Caco-2 (cell line): ENCODE data around the gene EIF4G1. TPM values are rescaled to one million over a fixed set of nuclear protein-coding genes. Genes with fewer than 3 reads are reported as not detected.

Experiments used
- BruUV-seq: library from RNA; stranded (reverse); fragments of 400-500 nt; replicated peaks from 2 replicates; lab custom pipeline; 2021; lab: Mats Ljungman, UMichigan
- CTCF ChIA-PET: fragments of 300-600 bp; sonication (Branson Sonifier 250); formaldehyde crosslinking; loops from one replicate; lab custom pipeline; 2022; ENCODE audit warnings: antibody characterized with exemption; lab: Charles Lee
- POLR2A ChIA-PET: fragments of 300-600 bp; sonication (Branson Sonifier 250); formaldehyde crosslinking; loops from one replicate; lab custom pipeline; 2022; ENCODE audit warnings: antibody characterized with exemption; lab: Charles Lee
- DNase-seq, 2 experiments: peaks; one replicate each; pipeline versions ENCODE4 v3.0.0 to v3.0.0-alpha.2; 2020 to 2022
- H3K27me3 ChIP-seq: replicated peaks from 2 replicates; pipeline ENCODE4 v1.6.0; 2011; ENCODE audit warnings: low read length; ENCODE audit not compliant: control insufficient read depth, insufficient read depth
- H3K36me3 ChIP-seq: 2 replicates; pipeline ENCODE4 v1.5.1; 2011; ENCODE audit warnings: low read length; ENCODE audit not compliant: control insufficient read depth, insufficient read depth
- H3K4me1 ChIP-seq: fragments of 250-450 bp; sonication (Bioruptor Pico); 2 replicates; pipeline ENCODE4 v1.5.1; 2020; ENCODE audit warnings: mild to moderate bottlenecking
- H3K4me3 ChIP-seq: 2 replicates; pipeline ENCODE4 v1.5.1; 2011; ENCODE audit warnings: low read depth, mild to moderate bottlenecking, control low read depth, low read length
- H3K9me3 ChIP-seq: fragments of 250-450 bp; sonication (Bioruptor Pico); 2 replicates; pipeline ENCODE4 v1.5.1; 2020; ENCODE audit warnings: mild to moderate bottlenecking, moderate library complexity
- H3K27ac Mint-ChIP-seq: one replicate; pipeline ENCODE4 v1.8.0; 2022; ENCODE audit warnings: mixed read lengths; ENCODE audit not compliant: unreplicated experiment
- H3K27me3 Mint-ChIP-seq: one replicate; pipeline ENCODE4 v1.8.0; 2022; ENCODE audit warnings: mixed read lengths; ENCODE audit not compliant: insufficient read depth, unreplicated experiment
- H3K36me3 Mint-ChIP-seq: one replicate; pipeline ENCODE4 v1.8.0; 2022; ENCODE audit warnings: mild to moderate bottlenecking, mixed read lengths; ENCODE audit not compliant: insufficient read depth, unreplicated experiment
- H3K4me1 Mint-ChIP-seq: one replicate; pipeline ENCODE4 v1.8.0; 2022; ENCODE audit warnings: low read depth, mixed read lengths; ENCODE audit not compliant: unreplicated experiment
- H3K4me3 Mint-ChIP-seq: one replicate; pipeline ENCODE4 v1.8.0; 2022; ENCODE audit warnings: mild to moderate bottlenecking, moderate library complexity, mixed read lengths; ENCODE audit not compliant: unreplicated experiment
- H3K9me3 Mint-ChIP-seq: one replicate; pipeline ENCODE4 v1.8.0; 2022; ENCODE audit warnings: mixed read lengths; ENCODE audit not compliant: unreplicated experiment
- CTCF ChIP-seq, 2 experiments: fragments of 200-600 bp in 1 of 2; IDR thresholded peaks; 1 replicate in 1 of 2; 2 replicates in 1 of 2; pipeline versions ENCODE4 v1.5.1 to v1.8.0; 2011 to 2022; ENCODE audit warnings: antibody characterized with exemption in 1 of 2, control low read depth in 1 of 2, inconsistent platforms in 1 of 2, low read depth in 1 of 2, low read length in 1 of 2, mild to moderate bottlenecking in 1 of 2, moderate library complexity in 1 of 2; ENCODE audit not compliant: insufficient read depth in 1 of 2, severe bottlenecking in 1 of 2, unreplicated experiment in 1 of 2
- intact Hi-C: fragments of 100-400 bp; cut with micrococcal nuclease; formaldehyde crosslinking; loops from one replicate; pipeline ENCODE4 v1.10.0; 2022; ENCODE audit not compliant: unreplicated experiment
- total RNA-seq: library from RNA; stranded (reverse); gene quantifications from 2 replicates; pipeline ENCODE4 v1.2.3, GENCODE V29; 2022

EIF4G1 gene
- total RNA-seq, 1 experiment from 2014 or later, result 423 TPM

DNA sequence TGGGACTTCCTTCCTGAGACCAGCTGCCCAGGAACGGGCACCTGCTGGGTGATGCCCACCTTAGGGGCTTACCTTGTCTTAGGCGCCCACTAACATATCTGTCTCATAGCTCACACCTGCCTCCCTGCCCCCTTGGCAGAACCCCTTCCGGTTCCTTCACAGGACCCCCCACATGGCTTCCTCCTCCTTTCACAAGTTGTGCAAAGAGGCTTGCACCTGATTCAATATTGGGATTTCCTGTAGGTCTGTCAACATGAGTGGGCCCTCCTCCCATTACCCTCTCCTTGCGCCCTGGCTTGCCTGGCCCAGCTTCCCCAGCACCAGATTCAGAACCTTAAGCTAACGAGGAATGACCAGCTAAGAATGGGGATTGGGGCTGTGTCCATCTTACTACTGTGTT is 63.0 kb downstream of the EIF4G1 start:
- Mint-ChIP-seq H3K4me1 (peaks cover 11% of the 10 kb centered on the region), H3K9me3 (no peaks in the 10 kb centered on the region), H3K4me3 (peak overlapping the region; percentile 32), H3K36me3 (no peaks in the 10 kb centered on the region), H3K27ac (no peak overlapping the region), H3K27me3 (no peaks in the 10 kb centered on the region)
- Histone ChIP-seq H3K36me3 (no peaks in the 10 kb centered on the region; the same call in 1 of the 2 replicates), H3K4me3 (0 out of 2 replicates have a peak overlapping the region, but pooled peaks have one; percentile 5), H3K27me3 (no peaks in the 10 kb centered on the region), H3K4me1 (peaks cover 22% of the 10 kb centered on the region), H3K9me3 (no peaks in the 10 kb centered on the region)
- intact Hi-C loops, result no loop called here
- CTCF ChIA-PET, result no interaction called here
- no peak for DNase-seq
- no peak for TF ChIP-seq CTCF (IDR thresholded peaks at IDR 0.05; ENCODE audit: insufficient read depth in 1 of 2, low read depth in 1 of 2, low read length in 1 of 2, severe bottlenecking in 1 of 2, unreplicated experiment in 1 of 2)
- POLR2A ChIA-PET, result no interaction called here
- no TSS peak for BruUV-seq

- Histone ChIP-seq H3K4me1 (peaks cover 22% of the 10 kb centered on the region), H3K27me3 (no peaks in the 10 kb centered on the region), H3K9me3 (no peaks in the 10 kb centered on the region), H3K36me3 (no peaks in the 10 kb centered on the region; the same call in 1 of the 2 replicates), H3K4me3 (0 out of 2 replicates have a peak within 1 kb of the TSS, but pooled peaks have one; percentile 5)
- ChIA-PET CTCF (no interaction called here), POLR2A (no interaction called here)
- Mint-ChIP-seq H3K4me3 (peak within 1 kb of the TSS; percentile 69), H3K27me3 (no peaks in the 10 kb centered on the region), H3K9me3 (no peaks in the 10 kb centered on the region), H3K4me1 (peaks cover 11% of the 10 kb centered on the region), H3K27ac (no peak within 1 kb of the TSS), H3K36me3 (no peaks in the 10 kb centered on the region)
- intact Hi-C loops, result no loop called here
- no TSS peak for BruUV-seq
- TF ChIP-seq CTCF (IDR thresholded peaks at IDR 0.05; ENCODE audit: insufficient read depth in 1 of 2, low read depth in 1 of 2, low read length in 1 of 2, severe bottlenecking in 1 of 2, unreplicated experiment in 1 of 2), result no peak
- peak in 1 of 2 experiments; percentile 49 for DNase-seq
Measured at GRCh38 chr3:184377882-184378445, 63.6 kb downstream of the EIF4G1 start, which contains the start of gene THPO. Gene THPO, minus strand, starts transcription at chr3:184378207. Its CDS starts 1,948 bp downstream, at chr3:184376259.

DNA sequence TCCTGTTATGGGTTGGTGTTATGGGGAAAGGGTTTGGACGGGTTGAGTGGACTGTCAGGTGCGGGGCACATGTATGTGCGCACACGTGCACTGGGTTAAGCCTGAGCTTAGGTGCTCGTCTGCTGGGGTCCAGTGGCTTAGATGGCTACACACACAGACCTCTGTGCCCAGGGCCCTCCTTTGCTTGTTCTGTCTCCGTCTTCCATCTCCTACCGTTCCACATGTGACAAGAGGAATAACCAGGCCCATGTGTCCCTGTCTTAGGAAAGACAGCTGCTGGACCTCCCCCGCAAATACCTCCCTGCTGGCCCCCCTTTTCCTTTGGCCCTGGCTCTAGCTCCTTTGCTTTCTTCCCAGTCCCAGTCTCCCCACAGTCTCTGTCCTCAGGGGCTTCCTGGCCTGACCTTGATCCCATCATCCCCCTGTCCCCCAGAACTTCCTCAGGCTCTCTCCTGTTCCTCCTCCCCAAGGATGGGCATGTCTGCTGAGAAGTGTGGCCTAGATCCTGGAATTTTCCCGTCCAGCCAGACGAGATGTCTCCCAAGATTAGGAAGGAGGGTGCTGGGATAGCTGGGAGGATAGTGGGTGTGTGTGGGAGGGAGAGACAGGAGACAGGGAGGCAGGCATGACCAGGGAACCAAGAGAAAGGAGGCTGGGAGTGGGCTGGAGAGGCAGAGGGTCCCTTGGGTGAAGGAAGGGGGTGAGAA is 64.4 kb downstream of the EIF4G1 start:
- Histone ChIP-seq H3K4me3 (no peak overlapping the region), H3K27me3 (no peaks in the 10 kb centered on the region), H3K4me1 (peaks cover 22% of the 10 kb centered on the region), H3K36me3 (peaks cover 1% of the 10 kb centered on the region), H3K9me3 (no peaks in the 10 kb centered on the region)
- Mint-ChIP-seq H3K27ac (no peak overlapping the region), H3K27me3 (no peaks in the 10 kb centered on the region), H3K9me3 (no peaks in the 10 kb centered on the region), H3K4me1 (peaks cover 11% of the 10 kb centered on the region), H3K36me3 (no peaks in the 10 kb centered on the region), H3K4me3 (peak overlapping the region; percentile 69)
- intact Hi-C loops, result no loop called here
- no TSS peak for BruUV-seq
- no peak for DNase-seq
- ChIA-PET CTCF (no interaction called here), POLR2A (no interaction called here)
- no peak for TF ChIP-seq CTCF (IDR thresholded peaks at IDR 0.05; ENCODE audit: insufficient read depth in 1 of 2, low read depth in 1 of 2, low read length in 1 of 2, severe bottlenecking in 1 of 2, unreplicated experiment in 1 of 2)
